GM12878 (cell line): ENCODE data around the gene SLC36A2. TPM values are rescaled to one million over a fixed set of nuclear protein-coding genes. Genes with fewer than 3 reads are reported as not detected.

Experiments used
- ATAC-seq: fragments of 200-7000 bp; cut with Tn5 transposase; 3 replicates; pipeline ENCODE4 v1.9.1; 2020; ENCODE audit warnings: mild to moderate bottlenecking, moderate library complexity
- BruUV-seq: library from RNA; stranded (reverse); fragments of 400-500 nt; replicated peaks from 2 replicates; lab custom pipeline; 2021; lab: Mats Ljungman, UMichigan
- CTCF ChIA-PET: fragments of 300-600 bp; sonication (Branson Sonifier 250); formaldehyde crosslinking; extraction: SDS; loops from one replicate; lab custom pipeline; 2021; ENCODE audit warnings: inconsistent platforms; lab: Yijun Ruan, JAX
- POLR2A ChIA-PET: fragments of 350-600 bp; formaldehyde crosslinking; extraction: SDS; loops from one replicate; lab custom pipeline; 2021; ENCODE audit warnings: inconsistent platforms; lab: Charles Lee
- RAD21 ChIA-PET: fragments of 300-600 bp; sonication (Branson Sonifier 250); formaldehyde crosslinking; loops from one replicate; lab custom pipeline; 2023; ENCODE audit warnings: antibody characterized with exemption; ENCODE audit not compliant: unreplicated experiment; lab: Charles Lee
- SMC1A ChIA-PET: fragments of 300-600 bp; sonication (Branson Sonifier 250); formaldehyde crosslinking; loops from one replicate; lab custom pipeline; 2023; ENCODE audit not compliant: unreplicated experiment, uncharacterized antibody; lab: Charles Lee
- DNase-seq: peaks from one replicate; pipeline ENCODE4 v3.0.0-alpha.2; 2011; ENCODE audit warnings: low read depth, low spot score
- FAIRE-seq: peaks from 3 replicates; lab custom pipeline; 2011; peaks lifted over from hg19 to GRCh38; lab: Jason Lieb, UNC
- H2AFZ ChIP-seq: 2 replicates; pipeline ENCODE4 v1.6.0; 2011; ENCODE audit warnings: low read depth, low read length, control low read depth; ENCODE audit not compliant: control insufficient read depth
- H3K27ac ChIP-seq: 2 replicates; pipeline ENCODE4 v1.5.1; 2011; ENCODE audit warnings: control low read depth; ENCODE audit not compliant: control insufficient read depth, insufficient read depth
- H3K27me3 ChIP-seq, 2 experiments: replicated peaks in 1 of 2; 2 replicates each; pipeline versions ENCODE4 v1.6.0 to v1.6.1; 2011; ENCODE audit warnings: low read length in 1 of 2; ENCODE audit not compliant: control insufficient read depth in 2 of 2, insufficient read depth in 2 of 2
- H3K36me3 ChIP-seq, 2 experiments: 2 replicates each; pipeline ENCODE4 v1.5.1; 2011; ENCODE audit warnings: low read length in 1 of 2; ENCODE audit not compliant: control insufficient read depth in 2 of 2, insufficient read depth in 2 of 2
- H3K4me1 ChIP-seq: 2 replicates; pipeline ENCODE4 v1.6.1; 2011; ENCODE audit warnings: mild to moderate bottlenecking, low read length, moderate library complexity, mixed read lengths; ENCODE audit not compliant: control insufficient read depth, insufficient read depth
- H3K4me2 ChIP-seq: 2 replicates; pipeline ENCODE4 v1.6.0; 2011; ENCODE audit warnings: control low read depth; ENCODE audit not compliant: control insufficient read depth, insufficient read depth
- H3K4me3 ChIP-seq: fragments of 200-600 bp; sonication (generic); 2 replicates; pipeline ENCODE4 v1.5.1; 2016
- H3K79me2 ChIP-seq: 2 replicates; pipeline ENCODE4 v1.6.0; 2011; ENCODE audit warnings: low read length; ENCODE audit not compliant: control insufficient read depth, insufficient read depth
- H3K9ac ChIP-seq: 2 replicates; pipeline ENCODE4 v1.8.0; 2011; ENCODE audit warnings: low read length, control low read depth, mixed read lengths; ENCODE audit not compliant: control insufficient read depth, insufficient read depth
- H3K9me3 ChIP-seq: replicated peaks from 3 replicates; pipeline ENCODE4 v1.5.1; 2011; ENCODE audit warnings: mild to moderate bottlenecking, low read length; ENCODE audit not compliant: control insufficient read depth, insufficient read depth
- H4K20me1 ChIP-seq: 2 replicates; pipeline ENCODE4 v1.6.0; 2011; ENCODE audit not compliant: control insufficient read depth, insufficient read depth
- BCL11A ChIP-seq: IDR thresholded peaks from 2 replicates; pipeline ENCODE4 v1.6.1; 2011; ENCODE audit warnings: low read depth, low read length
- BHLHE40 ChIP-seq, 2 experiments: fragments of 450-650 bp in 1 of 2; IDR thresholded peaks; 2 replicates each; pipeline ENCODE4 v1.6.1; 2011 to 2017; ENCODE audit warnings: low read depth in 2 of 2, borderline replicate concordance in 1 of 2, improper control_type of control experiment in 1 of 2, low read length in 1 of 2, mild to moderate bottlenecking in 1 of 2
- BRCA1 ChIP-seq: IDR thresholded peaks from 2 replicates; pipeline ENCODE4 v1.6.1; 2011; ENCODE audit warnings: low read depth, low read length, improper control_type of control experiment
- CBX3 ChIP-seq: fragments of 200-600 bp; sonication (generic); IDR thresholded peaks from 2 replicates; pipeline ENCODE4 v1.6.1; 2016; ENCODE audit warnings: low read depth, borderline replicate concordance
- CHD1 ChIP-seq: IDR thresholded peaks from 2 replicates; pipeline ENCODE4 v1.6.1; 2012; ENCODE audit warnings: low read depth, low read length, improper control_type of control experiment
- EP300 ChIP-seq, 2 experiments: fragments of 150-350 bp in 1 of 2; IDR thresholded peaks; 2 replicates each; pipeline ENCODE4 v1.6.1; 2011 to 2012; ENCODE audit warnings: low read depth in 2 of 2, low read length in 2 of 2, borderline replicate concordance in 1 of 2, improper control_type of control experiment in 1 of 2, inconsistent platforms in 1 of 2; ENCODE audit not compliant: control insufficient read depth in 1 of 2
- GABPA ChIP-seq: IDR thresholded peaks from 2 replicates; pipeline ENCODE4 v1.6.1; 2014; ENCODE audit warnings: antibody characterized with exemption, low read depth, mild to moderate bottlenecking, inconsistent platforms
- GATAD2B ChIP-seq: fragments of 450-650 bp; conservative IDR thresholded peaks from 2 replicates; pipeline ENCODE4 v1.6.1; 2017; ENCODE audit warnings: low read depth, mild to moderate bottlenecking, moderate library complexity
- HCFC1 ChIP-seq: fragments of 150-350 bp; IDR thresholded peaks from 2 replicates; pipeline ENCODE4 v1.6.1; 2014; ENCODE audit warnings: low read length
- JUNB ChIP-seq: IDR thresholded peaks from 2 replicates; pipeline ENCODE4 v1.6.1; 2016; ENCODE audit warnings: antibody characterized with exemption, mild to moderate bottlenecking
- KLF5 ChIP-seq: fragments of 450-650 bp; IDR thresholded peaks from 2 replicates; pipeline ENCODE4 v1.6.1; 2014; ENCODE audit warnings: mild to moderate bottlenecking; ENCODE audit not compliant: partially characterized antibody
- RAD51 ChIP-seq: fragments of 450-650 bp; IDR thresholded peaks from 2 replicates; pipeline ENCODE4 v1.6.1; 2016; ENCODE audit warnings: moderate library complexity, mild to moderate bottlenecking, inconsistent platforms
- RBBP5 ChIP-seq: fragments of 200-600 bp; sonication (generic); conservative IDR thresholded peaks from 2 replicates; pipeline ENCODE4 v1.6.1; 2016
- SMAD1 ChIP-seq: fragments of 450-650 bp; IDR thresholded peaks from 2 replicates; pipeline ENCODE4 v1.6.1; 2018; ENCODE audit warnings: mild to moderate bottlenecking, low read depth; ENCODE audit not compliant: partially characterized antibody
- SMAD5 ChIP-seq: IDR thresholded peaks from 2 replicates; pipeline ENCODE4 v1.6.1; 2016; ENCODE audit warnings: antibody characterized with exemption, low read depth
- SREBF1 ChIP-seq: IDR thresholded peaks from 2 replicates; pipeline ENCODE4 v1.6.1; 2012; ENCODE audit warnings: mild to moderate bottlenecking, low read length
- STAT1 ChIP-seq: fragments of 450-650 bp; conservative IDR thresholded peaks from 2 replicates; pipeline ENCODE4 v1.6.1; 2014; ENCODE audit warnings: antibody characterized with exemption, mild to moderate bottlenecking
- SUZ12 ChIP-seq: fragments of 200-600 bp; sonication (generic); IDR thresholded peaks from one replicate; pipeline ENCODE4 v1.6.1; 2018; ENCODE audit warnings: antibody characterized with exemption, mild to moderate bottlenecking; ENCODE audit not compliant: unreplicated experiment
- TCF12 ChIP-seq: IDR thresholded peaks from 2 replicates; pipeline ENCODE4 v1.6.1; 2011; ENCODE audit warnings: low read depth, mild to moderate bottlenecking, low read length
- ZBED1 ChIP-seq: IDR thresholded peaks from 2 replicates; pipeline ENCODE4 v1.6.1; 2016; ENCODE audit warnings: borderline replicate concordance
- WGBS: methylation state at CpG from one replicate; pipeline ENCODE4 v1.1.6; 2016; ENCODE audit warnings: low lambda C conversion rate; ENCODE audit not compliant: insufficient replicate concordance, insufficient coverage; ENCODE audit errors: missing lambda C conversion rate; 5-methylcytosine and 5-hydroxymethylcytosine counted together
- in situ Hi-C: fragments of 300-500 bp; cut with MboI; formaldehyde crosslinking; loops from 9 replicates; pipeline ENCODE4 v1.14.3; 2018; ENCODE audit warnings: mixed read lengths
- intact Hi-C: fragments of 100-400 bp; cut with micrococcal nuclease; formaldehyde crosslinking; loops from one replicate; pipeline ENCODE4 v1.14.2; 2022; ENCODE audit not compliant: unreplicated experiment
- polyA plus RNA-seq, 11 experiments: library from polyadenylated mRNA; depleted of rRNA in 4 of 11; unstranded in 6 of 11; stranded (reverse) in 5 of 11; fragments of >200 nt; fragmentation: Nextera tagmentation in 4 of 11; fragmentation: Illumina TruSeq in 1 of 11; extraction: Ambion mirVana in 4 of 11; extraction: Trizol in 1 of 11; gene quantifications; 1 replicate in 1 of 11; 2 replicates in 10 of 11; pipeline versions ENCODE4 v1.2.1 to v1.2.3, GENCODE V29; 2011 to 2016; ENCODE audit warnings: inconsistent platforms in 2 of 11, missing spikeins in 2 of 11, low read depth in 1 of 11
- total RNA-seq, 4 experiments: library from RNA; depleted of rRNA in 3 of 4; stranded (reverse); fragments of >200 nt in 3 of 4; fragmentation: Illumina TruSeq in 1 of 4; extraction: Trizol in 1 of 4; gene quantifications; 2 replicates each; pipeline versions ENCODE4 v1.2.1 to v1.2.3, GENCODE V29; 2013 to 2021
- TF ChIP-seq, protein P1 (sequence below): IDR thresholded peaks from 2 replicates; pipeline ENCODE4 v1.6.1; 2011; ENCODE audit warnings: low read depth, low read length, improper control_type of control experiment, borderline replicate concordance
- TF ChIP-seq, protein P2 (sequence below): fragments of 450-650 bp; IDR thresholded peaks from 2 replicates; pipeline ENCODE4 v1.6.1; 2017; ENCODE audit warnings: mild to moderate bottlenecking, moderate library complexity

The SLC36A2 gene
- total and polyA plus RNA-seq, 10 of the 15 experiments (the other 5 are each of a cell fraction or from before 2014, with no cell fraction given): not detected

DNA sequence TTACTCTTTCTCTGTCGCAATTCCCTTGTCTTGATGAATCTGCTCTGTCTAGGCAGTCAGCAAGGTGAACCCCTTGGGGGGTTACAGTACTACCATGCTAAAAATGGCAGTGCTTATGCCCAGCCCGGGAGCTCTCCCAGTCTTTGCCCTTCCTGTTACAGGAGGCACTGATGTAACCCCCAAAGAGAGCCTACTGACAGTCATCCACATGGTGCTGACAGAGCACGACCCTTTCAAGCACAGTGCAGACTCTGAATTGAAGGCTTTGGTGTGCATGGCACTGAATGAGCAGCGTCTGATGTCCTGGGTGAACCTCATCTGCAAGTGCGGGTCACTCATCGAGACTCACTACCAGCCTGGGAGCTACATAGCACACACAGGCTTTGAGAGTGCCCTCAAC is 34.5 kb upstream of the SLC36A2 start (continued):
- TF ChIP-seq ZBED1: no peak
- no peak for TF ChIP-seq SMAD1
- TF ChIP-seq HCFC1: no peak
- no peak for TF ChIP-seq STAT1
- no peak for TF ChIP-seq JUNB
- no peak for TF ChIP-seq BRCA1
- TF ChIP-seq BCL11A: no peak
- no peak for TF ChIP-seq CBX3
- no peak for TF ChIP-seq SUZ12
- no peak for TF ChIP-seq SREBF1
- TF ChIP-seq CHD1: no peak
- TF ChIP-seq, all 136 proteins: peak for 0

DNA sequence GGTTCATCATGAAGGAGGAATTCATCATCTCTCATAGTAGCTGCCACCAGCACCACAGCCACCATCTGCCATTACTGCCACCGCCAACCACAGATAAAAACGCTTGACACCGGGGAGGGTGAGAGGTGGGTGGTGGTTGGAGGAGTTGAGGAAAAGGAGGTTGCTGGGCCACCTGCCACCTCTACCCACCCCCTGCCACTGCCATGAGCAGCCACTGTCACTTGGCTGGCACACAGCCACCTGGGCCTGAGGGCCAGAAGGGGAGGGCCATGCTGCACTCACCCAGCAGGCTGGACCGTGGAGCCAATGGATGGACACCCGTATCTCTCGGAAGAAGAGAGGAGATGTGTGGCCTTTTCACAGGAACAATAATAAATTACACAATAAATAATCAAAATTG is 31.3 kb upstream of the SLC36A2 start:
- ChIA-PET POLR2A (no interaction called here), CTCF (no interaction called here), RAD21 (no interaction called here), SMC1A (no interaction called here)
- H3K4me1 ChIP-seq: no peaks in the 10 kb centered on the region
- H3K79me2 ChIP-seq: no peaks in the 10 kb centered on the region
- no peaks in the 10 kb centered on the region for H3K9me3 ChIP-seq
- 65% methylated on average over 6 of the region's 6 CpGs for WGBS
- H2AFZ ChIP-seq: no peak overlapping the region
- BruUV-seq: no TSS peak
- no peak for FAIRE-seq
- intact Hi-C loops (no loop called here), in situ Hi-C loops (no loop called here)
- no peaks in the 10 kb centered on the region for H4K20me1 ChIP-seq
- H3K9ac ChIP-seq: no peak overlapping the region
- no peak overlapping the region for H3K27ac ChIP-seq
- no peak for DNase-seq
- no peak for ATAC-seq
- no peaks in the 10 kb centered on the region for H3K36me3 ChIP-seq
- no peak overlapping the region for H3K4me2 ChIP-seq
- H3K4me3 ChIP-seq: no peak overlapping the region
- H3K27me3 ChIP-seq: no peaks in the 10 kb centered on the region; a peak in 1 of 4 replicates
- no peak for TF ChIP-seq BHLHE40 (IDR thresholded peaks at IDR 0.05; ENCODE audit: borderline replicate concordance in 1 of 2, low read depth in 2 of 2, low read length in 1 of 2)
- TF ChIP-seq EP300 (IDR thresholded peaks at IDR 0.05; ENCODE audit: borderline replicate concordance in 1 of 2, control insufficient read depth in 1 of 2, low read depth in 2 of 2, low read length in 2 of 2): no peak
- TF ChIP-seq, protein P1, sequence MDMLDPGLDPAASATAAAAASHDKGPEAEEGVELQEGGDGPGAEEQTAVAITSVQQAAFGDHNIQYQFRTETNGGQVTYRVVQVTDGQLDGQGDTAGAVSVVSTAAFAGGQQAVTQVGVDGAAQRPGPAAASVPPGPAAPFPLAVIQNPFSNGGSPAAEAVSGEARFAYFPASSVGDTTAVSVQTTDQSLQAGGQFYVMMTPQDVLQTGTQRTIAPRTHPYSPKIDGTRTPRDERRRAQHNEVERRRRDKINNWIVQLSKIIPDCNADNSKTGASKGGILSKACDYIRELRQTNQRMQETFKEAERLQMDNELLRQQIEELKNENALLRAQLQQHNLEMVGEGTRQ: no peak
- no peak for TF ChIP-seq RAD51
- no peak for TF ChIP-seq GABPA
- no peak for TF ChIP-seq KLF5
- TF ChIP-seq TCF12: no peak
- TF ChIP-seq GATAD2B: no peak
- no peak for TF ChIP-seq SMAD5
- TF ChIP-seq, protein P2, sequence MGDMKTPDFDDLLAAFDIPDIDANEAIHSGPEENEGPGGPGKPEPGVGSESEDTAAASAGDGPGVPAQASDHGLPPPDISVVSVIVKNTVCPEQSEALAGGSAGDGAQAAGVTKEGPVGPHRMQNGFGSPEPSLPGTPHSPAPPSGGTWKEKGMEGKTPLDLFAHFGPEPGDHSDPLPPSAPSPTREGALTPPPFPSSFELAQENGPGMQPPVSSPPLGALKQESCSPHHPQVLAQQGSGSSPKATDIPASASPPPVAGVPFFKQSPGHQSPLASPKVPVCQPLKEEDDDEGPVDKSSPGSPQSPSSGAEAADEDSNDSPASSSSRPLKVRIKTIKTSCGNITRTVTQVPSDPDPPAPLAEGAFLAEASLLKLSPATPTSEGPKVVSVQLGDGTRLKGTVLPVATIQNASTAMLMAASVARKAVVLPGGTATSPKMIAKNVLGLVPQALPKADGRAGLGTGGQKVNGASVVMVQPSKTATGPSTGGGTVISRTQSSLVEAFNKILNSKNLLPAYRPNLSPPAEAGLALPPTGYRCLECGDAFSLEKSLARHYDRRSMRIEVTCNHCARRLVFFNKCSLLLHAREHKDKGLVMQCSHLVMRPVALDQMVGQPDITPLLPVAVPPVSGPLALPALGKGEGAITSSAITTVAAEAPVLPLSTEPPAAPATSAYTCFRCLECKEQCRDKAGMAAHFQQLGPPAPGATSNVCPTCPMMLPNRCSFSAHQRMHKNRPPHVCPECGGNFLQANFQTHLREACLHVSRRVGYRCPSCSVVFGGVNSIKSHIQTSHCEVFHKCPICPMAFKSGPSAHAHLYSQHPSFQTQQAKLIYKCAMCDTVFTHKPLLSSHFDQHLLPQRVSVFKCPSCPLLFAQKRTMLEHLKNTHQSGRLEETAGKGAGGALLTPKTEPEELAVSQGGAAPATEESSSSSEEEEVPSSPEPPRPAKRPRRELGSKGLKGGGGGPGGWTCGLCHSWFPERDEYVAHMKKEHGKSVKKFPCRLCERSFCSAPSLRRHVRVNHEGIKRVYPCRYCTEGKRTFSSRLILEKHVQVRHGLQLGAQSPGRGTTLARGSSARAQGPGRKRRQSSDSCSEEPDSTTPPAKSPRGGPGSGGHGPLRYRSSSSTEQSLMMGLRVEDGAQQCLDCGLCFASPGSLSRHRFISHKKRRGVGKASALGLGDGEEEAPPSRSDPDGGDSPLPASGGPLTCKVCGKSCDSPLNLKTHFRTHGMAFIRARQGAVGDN: no peak
- TF ChIP-seq CHD1: no peak
- no peak for TF ChIP-seq RBBP5
- TF ChIP-seq SUZ12: no peak
